GM19239 (cell line): Measurements from ENCODE around the gene RPS2.
"Not testable (repeated sequence)": the region's sequence is repeated elsewhere in the genome, so short reads cannot be mapped to it uniquely, and the experiment has no call there.

Experiments used
- DNase-seq: peaks from one replicate; pipeline ENCODE4 v3.0.0; 2011; ENCODE audit warnings: low spot score; ENCODE audit not compliant: insufficient read length
- FAIRE-seq: peaks from 2 replicates; lab custom pipeline; 2011; peaks lifted over from hg19 to GRCh38; lab: Jason Lieb, UNC

RPS2 gene

GRCh38 chr16:1964506-1965395 is at the start of gene RPS2:
RPS2 (minus strand) TSS chr16:1964826; CDS start chr16:1964625, 201 bp downstream.
- DNase-seq (peak; percentile 99), FAIRE-seq (peak; percentile 91)

GRCh38 chr16:2013527-2013926 is 48.9 kb upstream of the RPS2 start:
- no peak for FAIRE-seq
- no peak for DNase-seq

GRCh38 chr16:2011726-2012125 is 47.1 kb upstream of the RPS2 start:
- not testable (repeated sequence) for DNase-seq, FAIRE-seq

- DNase-seq (peak; percentile 96), FAIRE-seq (peak; percentile 82)
Measured at GRCh38 chr16:2009791-2010510, 45.3 kb upstream of the RPS2 start, which contains the start of gene ZNF598. ZNF598 (minus strand) TSS chr16:2009821.

- DNase-seq (no peak), FAIRE-seq (no peak)
Measured at GRCh38 chr16:2009164-2009711, 44.6 kb upstream of the RPS2 start.

GRCh38 chr16:2008631-2009163 is 44.1 kb upstream of the RPS2 start:
- no peak for DNase-seq

GRCh38 chr16:2008009-2008526 is 43.4 kb upstream of the RPS2 start:
- DNase-seq (no peak), FAIRE-seq (no peak)

More at GRCh38 chr16:2008631-2009163, 44.1 kb upstream of the RPS2 start:
- no peak for FAIRE-seq

- FAIRE-seq (no peak), DNase-seq (no peak)
Measured at GRCh38 chr16:2007081-2007836, 42.6 kb upstream of the RPS2 start.

GRCh38 chr16:2006317-2006716 is 41.7 kb upstream of the RPS2 start:
- no peak for DNase-seq
- FAIRE-seq, result no peak

- DNase-seq (no peak), FAIRE-seq (no peak)
Measured at GRCh38 chr16:2005646-2006045, 41.0 kb upstream of the RPS2 start.

- FAIRE-seq (no peak), DNase-seq (no peak)
Measured at GRCh38 chr16:2004795-2005517, 40.3 kb upstream of the RPS2 start.

- FAIRE-seq (peak; percentile 97), DNase-seq (peak; percentile 99)
Measured at GRCh38 chr16:2003827-2004641, 39.4 kb upstream of the RPS2 start.

GRCh38 chr16:2003231-2003826 is 38.7 kb upstream of the RPS2 start:
- no peak for FAIRE-seq
- no peak for DNase-seq

- DNase-seq (no peak), FAIRE-seq (no peak)
Measured at GRCh38 chr16:2002406-2003230, 38.0 kb upstream of the RPS2 start.

GRCh38 chr16:2001456-2002355 is 37.1 kb upstream of the RPS2 start:
- no peak for FAIRE-seq
- DNase-seq, result no peak

- DNase-seq, result no peak
- no peak for FAIRE-seq
Measured at GRCh38 chr16:2001035-2001434, 36.4 kb upstream of the RPS2 start.
